GM13976 (cell line): ENCODE data around the gene ARMC5.

Source experiments
- DNase-seq: peaks from one replicate; pipeline ENCODE4 v3.0.0; 2012; ENCODE audit warnings: low spot score
- in situ Hi-C: fragments of 300-500 bp; cut with MboI; formaldehyde crosslinking; loops from one replicate; pipeline ENCODE4 v1.12.0; 2022; ENCODE audit warnings: low sequenced_read_pairs, mixed read lengths, inconsistent platforms; ENCODE audit not compliant: unreplicated experiment
- TF ChIP-seq, protein P1 (sequence below): IDR thresholded peaks from 2 replicates; pipeline ENCODE4 v1.5.1; 2012; ENCODE audit warnings: borderline replicate concordance, mild to moderate bottlenecking; ENCODE audit not compliant: insufficient read depth; ENCODE audit errors: extremely low read depth, missing control alignments, control extremely low read depth

The ARMC5 gene

DNA sequence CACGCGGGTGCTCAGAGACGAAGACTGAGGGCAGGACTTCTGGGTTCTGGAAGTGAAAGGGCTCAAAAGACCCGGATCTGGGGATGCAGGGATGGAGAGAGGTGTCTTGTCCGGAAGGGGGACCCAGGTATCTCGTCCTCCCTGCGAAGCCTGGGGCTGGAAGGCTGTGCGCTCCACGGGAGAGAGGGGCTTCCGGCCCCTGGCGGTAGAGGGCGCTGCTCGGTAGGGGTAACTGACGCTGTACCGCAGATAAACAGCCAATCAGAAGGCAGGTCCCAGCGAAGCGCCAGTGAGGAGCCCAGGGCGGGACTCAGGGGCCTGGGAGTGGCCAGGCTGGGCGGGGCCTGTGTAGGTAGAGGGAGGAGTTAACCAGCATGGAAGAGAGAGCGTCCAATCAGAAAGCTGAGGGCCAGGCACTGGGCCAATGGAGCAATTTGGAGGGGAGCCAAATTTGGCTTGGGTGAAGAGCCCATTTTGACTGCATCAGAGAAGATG is 13.5 kb downstream of the ARMC5 start:
- TF ChIP-seq, protein P1, sequence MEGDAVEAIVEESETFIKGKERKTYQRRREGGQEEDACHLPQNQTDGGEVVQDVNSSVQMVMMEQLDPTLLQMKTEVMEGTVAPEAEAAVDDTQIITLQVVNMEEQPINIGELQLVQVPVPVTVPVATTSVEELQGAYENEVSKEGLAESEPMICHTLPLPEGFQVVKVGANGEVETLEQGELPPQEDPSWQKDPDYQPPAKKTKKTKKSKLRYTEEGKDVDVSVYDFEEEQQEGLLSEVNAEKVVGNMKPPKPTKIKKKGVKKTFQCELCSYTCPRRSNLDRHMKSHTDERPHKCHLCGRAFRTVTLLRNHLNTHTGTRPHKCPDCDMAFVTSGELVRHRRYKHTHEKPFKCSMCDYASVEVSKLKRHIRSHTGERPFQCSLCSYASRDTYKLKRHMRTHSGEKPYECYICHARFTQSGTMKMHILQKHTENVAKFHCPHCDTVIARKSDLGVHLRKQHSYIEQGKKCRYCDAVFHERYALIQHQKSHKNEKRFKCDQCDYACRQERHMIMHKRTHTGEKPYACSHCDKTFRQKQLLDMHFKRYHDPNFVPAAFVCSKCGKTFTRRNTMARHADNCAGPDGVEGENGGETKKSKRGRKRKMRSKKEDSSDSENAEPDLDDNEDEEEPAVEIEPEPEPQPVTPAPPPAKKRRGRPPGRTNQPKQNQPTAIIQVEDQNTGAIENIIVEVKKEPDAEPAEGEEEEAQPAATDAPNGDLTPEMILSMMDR = no peak
- in situ Hi-C loops = no loop called here
- DNase-seq = peak; percentile 72

DNA sequence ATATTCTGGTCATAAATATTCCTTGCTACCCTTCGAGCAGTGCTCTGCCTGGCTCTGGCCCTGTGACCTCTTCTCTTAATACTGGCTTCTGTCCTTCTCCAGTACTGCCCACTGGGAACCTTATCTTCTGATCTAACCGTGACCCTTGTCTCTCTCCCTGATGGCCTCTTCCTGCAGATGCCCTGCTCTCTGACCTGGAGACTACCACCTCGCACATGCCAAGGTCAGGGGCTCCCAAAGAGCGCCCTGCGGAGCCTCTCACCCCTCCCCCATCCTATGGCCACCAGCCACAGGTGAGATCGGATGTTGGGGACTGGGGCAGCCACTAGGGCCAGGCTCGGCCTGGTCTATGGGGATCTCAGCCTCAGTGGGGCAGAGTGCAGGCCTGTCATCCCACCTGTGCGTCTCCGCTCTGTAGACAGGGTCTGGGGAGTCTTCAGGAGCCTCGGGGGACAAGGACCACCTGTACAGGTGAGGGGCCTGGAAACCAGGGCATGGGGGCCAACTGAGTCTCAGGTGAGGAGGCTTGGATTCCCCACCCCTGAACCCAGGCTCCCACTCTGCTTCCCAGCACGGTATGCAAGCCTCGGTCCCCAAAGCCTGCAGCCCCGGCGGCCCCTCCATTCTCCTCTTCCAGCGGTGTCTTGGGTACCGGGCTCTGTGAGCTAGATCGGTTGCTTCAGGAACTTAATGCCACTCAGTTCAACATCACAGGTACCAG is 14.1 kb downstream of the ARMC5 start:
- DNase-seq = no peak
- TF ChIP-seq, protein P1 = no peak
- in situ Hi-C loops = no loop called here

DNA sequence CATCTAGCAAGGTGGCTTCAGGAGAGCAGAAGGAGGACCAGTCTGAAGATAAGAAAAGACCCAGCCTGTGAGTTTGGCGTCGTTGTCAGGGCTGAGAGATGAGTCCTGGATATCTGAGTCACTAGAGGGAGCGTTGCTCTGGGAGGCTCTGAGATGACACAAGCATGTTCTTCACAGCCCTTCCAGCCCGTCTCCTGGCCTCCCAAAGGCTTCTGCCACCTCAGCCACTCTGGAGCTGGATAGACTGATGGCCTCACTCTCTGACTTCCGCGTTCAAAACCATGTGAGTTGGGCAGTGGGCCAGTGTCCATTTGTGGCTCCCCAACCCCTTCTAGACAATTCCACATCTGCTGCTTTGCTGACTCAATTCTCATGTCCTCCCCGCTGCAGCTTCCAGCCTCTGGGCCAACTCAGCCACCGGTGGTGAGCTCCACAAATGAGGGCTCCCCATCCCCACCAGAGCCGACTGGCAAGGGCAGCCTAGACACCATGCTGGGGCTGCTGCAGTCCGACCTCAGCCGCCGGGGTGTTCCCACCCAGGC is 14.9 kb downstream of the ARMC5 start:
- in situ Hi-C loops = no loop called here
- TF ChIP-seq, protein P1 = no peak
- DNase-seq = no peak

DNA sequence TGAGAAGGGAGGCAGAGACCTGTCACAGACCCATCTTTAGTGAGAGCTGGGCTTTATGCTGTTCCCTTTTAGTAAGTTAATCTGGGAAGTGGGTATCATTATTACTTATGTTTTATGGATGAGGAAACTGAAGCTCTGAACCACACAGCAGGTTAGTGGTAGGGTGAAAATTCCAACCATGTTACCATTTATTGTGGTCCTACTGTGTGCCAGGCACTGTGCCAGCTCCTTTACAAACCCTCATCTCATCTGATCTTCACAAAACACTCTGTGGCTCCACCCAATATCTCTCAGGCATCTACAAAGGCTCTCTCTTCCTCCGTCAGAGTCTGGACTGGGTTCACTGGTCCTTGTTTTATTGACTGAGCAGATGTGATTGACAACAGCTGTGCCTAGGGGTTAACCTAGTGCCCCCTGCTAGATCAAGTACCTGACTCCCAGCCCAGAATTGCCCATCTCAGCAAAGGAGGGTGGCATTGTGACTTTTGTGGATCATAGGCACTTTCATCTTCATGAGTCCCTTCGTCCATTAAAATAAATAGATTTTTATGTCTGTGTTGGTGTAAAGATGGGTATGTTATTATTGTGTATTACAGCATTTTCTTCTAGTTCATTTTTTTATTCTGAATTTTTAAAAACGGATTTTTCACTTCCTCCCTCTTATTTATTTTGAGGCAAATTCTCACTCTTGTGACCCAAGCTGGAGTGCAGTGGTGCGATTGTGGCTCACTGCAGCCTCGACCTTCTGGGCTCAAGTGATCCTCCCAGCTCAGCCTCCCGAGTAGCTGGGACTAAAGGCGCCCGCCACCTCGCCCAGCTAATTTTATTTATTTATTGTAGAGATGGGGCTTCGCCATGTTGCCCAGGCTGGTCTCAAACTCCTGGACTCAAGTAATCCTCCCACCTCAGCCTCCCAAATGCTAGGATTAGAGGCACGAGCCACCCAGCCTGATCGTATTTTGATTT is 15.8 kb downstream of the ARMC5 start:
- DNase-seq = no peak
- in situ Hi-C loops = no loop called here
- TF ChIP-seq, protein P1 = no peak

DNA sequence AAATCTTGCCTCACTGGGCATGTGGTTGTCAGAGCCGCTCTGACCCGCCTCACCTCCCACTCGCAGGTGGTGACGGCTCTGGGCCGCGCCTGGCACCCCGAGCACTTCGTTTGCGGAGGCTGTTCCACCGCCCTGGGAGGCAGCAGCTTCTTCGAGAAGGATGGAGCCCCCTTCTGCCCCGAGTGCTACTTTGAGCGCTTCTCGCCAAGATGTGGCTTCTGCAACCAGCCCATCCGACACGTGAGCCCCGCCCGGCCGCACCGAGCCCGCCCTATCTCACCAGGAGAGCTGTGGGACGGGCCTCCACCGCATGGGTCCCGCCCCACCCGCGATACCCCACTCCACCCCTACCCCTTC is 16.6 kb downstream of the ARMC5 start:
- in situ Hi-C loops = no loop called here
- no peak for DNase-seq
- TF ChIP-seq, protein P1 = no peak
